Vagina (tissue), 2 donors: ENCODE data around the gene SYNPO. TPM values are rescaled to one million over a fixed set of nuclear protein-coding genes. Genes with fewer than 3 reads are reported as not detected.

Source experiments
- DNase-seq, 2 donors: peaks; one replicate each; pipeline ENCODE4 v3.0.0-alpha.2; 2017; ENCODE audit errors: extremely low spot score in 2 of 2
- H3K27ac ChIP-seq: fragments of 200-600 bp; sonication (generic); one replicate; pipeline ENCODE4 v1.5.1; 2019
- H3K27me3 ChIP-seq: fragments of 200-600 bp; sonication (generic); one replicate; pipeline ENCODE4 v1.5.1; 2019
- H3K36me3 ChIP-seq, 2 donors: fragments of 200-600 bp; sonication (generic); one replicate each; pipeline ENCODE4 v1.5.1; 2017 to 2019
- H3K4me1 ChIP-seq: fragments of 200-600 bp; sonication (generic); one replicate; pipeline ENCODE4 v1.5.1; 2019
- H3K4me3 ChIP-seq, 2 donors: fragments of 200-600 bp; sonication (generic); 1 replicate in 1 of 2; 2 replicates in 1 of 2; pipeline ENCODE4 v1.5.1; 2016 to 2019
- H3K9me3 ChIP-seq: fragments of 200-600 bp; sonication (generic); one replicate; pipeline ENCODE4 v1.5.1; 2019
- POLR2A ChIP-seq, 2 donors: fragments of 450-650 bp; IDR thresholded peaks; one replicate each; pipeline ENCODE4 v1.6.1; 2017; ENCODE audit warnings: antibody characterized with exemption in 2 of 2, mild to moderate bottlenecking in 2 of 2, moderate library complexity in 2 of 2
- POLR2AphosphoS5 ChIP-seq, 2 donors: sonication (generic); formaldehyde crosslinking; IDR thresholded peaks; one replicate each; pipeline ENCODE4 v1.9.0; 2017; ENCODE audit warnings: antibody characterized with exemption in 2 of 2, mild to moderate bottlenecking in 2 of 2, low read depth in 1 of 2; ENCODE audit not compliant: insufficient read depth in 1 of 2
- intact Hi-C: fragments of 100-400 bp; cut with DNase I; formaldehyde crosslinking; loops from one replicate; pipeline ENCODE4 v1.15.1; 2023
- total RNA-seq: library from RNA; depleted of rRNA; stranded (reverse); fragments of >200 nt; gene quantifications from one replicate; pipeline ENCODE4 v1.2.3, GENCODE V29; 2016
- TF ChIP-seq, protein P1 (sequence below), 3 experiments: fragments of 450-650 bp in 2 of 3; fragments of 200-600 bp in 1 of 3; sonication (generic) in 1 of 3; IDR thresholded peaks; one replicate each; pipeline ENCODE4 v1.5.1; 2017 to 2019; ENCODE audit warnings: antibody characterized with exemption in 3 of 3, mild to moderate bottlenecking in 2 of 3, moderate library complexity in 2 of 3

Gene SYNPO
- total RNA-seq, 1 donor from 2014 or later: 16.7 TPM

- no peaks in the 10 kb centered on the region for H3K36me3 ChIP-seq
- TF ChIP-seq POLR2AphosphoS5 (IDR thresholded peaks at IDR 0.05; ENCODE audit: insufficient read depth in 1 of 2, low read depth in 1 of 2) (no peak), POLR2A (IDR thresholded peaks at IDR 0.05) (no peak)
- TF ChIP-seq, protein P1, sequence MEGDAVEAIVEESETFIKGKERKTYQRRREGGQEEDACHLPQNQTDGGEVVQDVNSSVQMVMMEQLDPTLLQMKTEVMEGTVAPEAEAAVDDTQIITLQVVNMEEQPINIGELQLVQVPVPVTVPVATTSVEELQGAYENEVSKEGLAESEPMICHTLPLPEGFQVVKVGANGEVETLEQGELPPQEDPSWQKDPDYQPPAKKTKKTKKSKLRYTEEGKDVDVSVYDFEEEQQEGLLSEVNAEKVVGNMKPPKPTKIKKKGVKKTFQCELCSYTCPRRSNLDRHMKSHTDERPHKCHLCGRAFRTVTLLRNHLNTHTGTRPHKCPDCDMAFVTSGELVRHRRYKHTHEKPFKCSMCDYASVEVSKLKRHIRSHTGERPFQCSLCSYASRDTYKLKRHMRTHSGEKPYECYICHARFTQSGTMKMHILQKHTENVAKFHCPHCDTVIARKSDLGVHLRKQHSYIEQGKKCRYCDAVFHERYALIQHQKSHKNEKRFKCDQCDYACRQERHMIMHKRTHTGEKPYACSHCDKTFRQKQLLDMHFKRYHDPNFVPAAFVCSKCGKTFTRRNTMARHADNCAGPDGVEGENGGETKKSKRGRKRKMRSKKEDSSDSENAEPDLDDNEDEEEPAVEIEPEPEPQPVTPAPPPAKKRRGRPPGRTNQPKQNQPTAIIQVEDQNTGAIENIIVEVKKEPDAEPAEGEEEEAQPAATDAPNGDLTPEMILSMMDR (IDR thresholded peaks at IDR 0.05): no peak
- no peak overlapping the region for H3K4me3 ChIP-seq
- peak overlapping the region; percentile 91 for H3K27ac ChIP-seq
- DNase-seq: no peak
- H3K4me1 ChIP-seq: peaks cover 84% of the 10 kb centered on the region
- no peaks in the 10 kb centered on the region for H3K27me3 ChIP-seq
- H3K9me3 ChIP-seq: no peaks in the 10 kb centered on the region
- intact Hi-C loops: no loop called here
These were observed 1.5 kb downstream of the SYNPO start for GRCh38 chr5:150641824-150642566.

DNA sequence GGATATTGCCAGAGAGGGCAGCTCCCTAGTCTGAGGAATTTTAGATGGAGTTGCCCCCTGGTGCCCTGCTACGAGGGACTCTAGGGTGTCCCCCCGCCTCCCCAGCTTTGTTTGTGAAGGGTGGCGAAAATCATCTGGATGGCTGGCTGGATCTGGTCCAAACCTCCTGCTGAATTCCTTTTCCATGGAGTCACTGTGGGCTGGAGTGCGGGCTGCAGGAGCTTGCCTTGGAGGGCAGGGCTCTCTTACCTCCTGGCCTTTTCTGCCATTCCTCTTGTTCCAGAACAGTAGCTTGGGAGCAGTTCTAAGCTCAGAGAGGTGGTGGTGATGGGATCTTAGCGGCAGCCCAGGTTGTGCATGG lies 2.1 kb downstream of the SYNPO start:
- no peaks in the 10 kb centered on the region for H3K36me3 ChIP-seq
- intact Hi-C loops: no loop called here
- H3K4me3 ChIP-seq: no peak overlapping the region
- TF ChIP-seq POLR2AphosphoS5 (IDR thresholded peaks at IDR 0.05; ENCODE audit: insufficient read depth in 1 of 2, low read depth in 1 of 2): peak; percentile 28 to 49
- no peak for TF ChIP-seq POLR2A (IDR thresholded peaks at IDR 0.05)
- TF ChIP-seq, protein P1 (IDR thresholded peaks at IDR 0.05): no peak
- peaks cover 78% of the 10 kb centered on the region for H3K4me1 ChIP-seq
- peak overlapping the region; percentile 91 for H3K27ac ChIP-seq
- DNase-seq: no peak
- H3K27me3 ChIP-seq: no peaks in the 10 kb centered on the region
- no peaks in the 10 kb centered on the region for H3K9me3 ChIP-seq

- Histone ChIP-seq H3K27me3 (no peaks in the 10 kb centered on the region), H3K36me3 (no peaks in the 10 kb centered on the region), H3K4me1 (peaks cover 74% of the 10 kb centered on the region), H3K27ac (peak overlapping the region; percentile 91), H3K9me3 (no peaks in the 10 kb centered on the region), H3K4me3 (no peak overlapping the region)
- TF ChIP-seq POLR2A (IDR thresholded peaks at IDR 0.05) (no peak), POLR2AphosphoS5 (IDR thresholded peaks at IDR 0.05; ENCODE audit: insufficient read depth in 1 of 2, low read depth in 1 of 2) (no peak)
- TF ChIP-seq, protein P1 (IDR thresholded peaks at IDR 0.05): no peak
- intact Hi-C loops: no loop called here
- DNase-seq: no peak
These were observed 2.7 kb downstream of the SYNPO start for GRCh38 chr5:150642991-150643710.

DNA sequence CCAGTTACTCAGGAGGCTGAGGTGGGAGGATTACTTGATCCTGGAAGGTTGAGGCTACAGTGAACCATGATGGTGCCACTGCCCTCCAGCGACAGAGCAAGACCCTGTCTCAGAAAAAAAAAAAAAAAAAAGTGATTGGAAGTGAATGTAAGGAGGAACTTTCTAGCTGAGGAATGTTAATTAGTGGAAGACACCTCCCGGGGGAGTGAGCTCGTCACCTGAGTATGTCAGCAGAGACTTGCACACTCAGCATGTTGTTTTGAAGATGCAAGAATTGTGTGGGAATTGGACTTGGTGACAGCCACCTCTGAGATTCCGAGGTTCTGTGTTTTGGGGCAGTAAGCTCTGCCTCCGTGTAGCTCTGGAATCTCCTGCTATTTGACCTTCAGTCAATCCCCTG lies 3.6 kb downstream of the SYNPO start:
- intact Hi-C loops: no loop called here

More for the DNA sequence above, 3.6 kb downstream of the SYNPO start:
- H3K27ac ChIP-seq: peak overlapping the region; percentile 91
- DNase-seq: no peak
- no peak overlapping the region for H3K4me3 ChIP-seq
- TF ChIP-seq POLR2A (IDR thresholded peaks at IDR 0.05): no peak
- TF ChIP-seq, protein P1 (IDR thresholded peaks at IDR 0.05): no peak
- TF ChIP-seq POLR2AphosphoS5 (IDR thresholded peaks at IDR 0.05; ENCODE audit: insufficient read depth in 1 of 2, low read depth in 1 of 2): no peak
- H3K4me1 ChIP-seq: peaks cover 66% of the 10 kb centered on the region
- H3K9me3 ChIP-seq: no peaks in the 10 kb centered on the region
- H3K36me3 ChIP-seq: no peaks in the 10 kb centered on the region
- H3K27me3 ChIP-seq: no peaks in the 10 kb centered on the region
